ENCODE data around the gene MCF2L.

The MCF2L gene

GRCh38 chr13:113117911-113118260 is 148.9 kb downstream of the MCF2L start:
- H3K4me3 ChIP-seq (ENCODE audit: low read depth, low read length), result no peak overlapping the region
- TF ChIP-seq CTCF (IDR thresholded peaks at IDR 0.05; ENCODE audit: low read depth, low read length), result no peak
- no peak for DNase-seq (ENCODE audit: low read depth, low spot score)
- in situ Hi-C loops (cut with HindIII; ENCODE audit: low sequenced_read_pairs), result no loop called here

GRCh38 chr13:113118261-113119021 is 149.4 kb downstream of the MCF2L start:
- in situ Hi-C loops (cut with HindIII; ENCODE audit: low sequenced_read_pairs), result no loop called here
- TF ChIP-seq CTCF (IDR thresholded peaks at IDR 0.05; ENCODE audit: low read depth, low read length), result no peak
- no peak for DNase-seq (ENCODE audit: low read depth, low spot score)
- no peak overlapping the region for H3K4me3 ChIP-seq (ENCODE audit: low read depth, low read length)

- no peak overlapping the region for H3K4me3 ChIP-seq (ENCODE audit: low read depth, low read length)
- DNase-seq (ENCODE audit: low read depth, low spot score), result no peak
- TF ChIP-seq CTCF (IDR thresholded peaks at IDR 0.05; ENCODE audit: low read depth, low read length), result no peak
- in situ Hi-C loops (cut with HindIII; ENCODE audit: low sequenced_read_pairs), result no loop called here
Measured at GRCh38 chr13:113119166-113119821, 150.3 kb downstream of the MCF2L start.

- in situ Hi-C loops (cut with HindIII; ENCODE audit: low sequenced_read_pairs), result no loop called here
- TF ChIP-seq CTCF (IDR thresholded peaks at IDR 0.05; ENCODE audit: low read depth, low read length), result no peak
- no peak overlapping the region for H3K4me3 ChIP-seq (ENCODE audit: low read depth, low read length)
- DNase-seq (ENCODE audit: low read depth, low spot score), result no peak
Measured at GRCh38 chr13:113119822-113120189, 150.8 kb downstream of the MCF2L start.

- no peak overlapping the region for H3K4me3 ChIP-seq (ENCODE audit: low read depth, low read length)
- DNase-seq (ENCODE audit: low read depth, low spot score), result no peak
- no peak for TF ChIP-seq CTCF (IDR thresholded peaks at IDR 0.05; ENCODE audit: low read depth, low read length)
- in situ Hi-C loops (cut with HindIII; ENCODE audit: low sequenced_read_pairs), result no loop called here
Measured at GRCh38 chr13:113120300-113121182, 151.5 kb downstream of the MCF2L start.

GRCh38 chr13:113121183-113121927 is 152.3 kb downstream of the MCF2L start:
- no peak for DNase-seq (ENCODE audit: low read depth, low spot score)
- TF ChIP-seq CTCF (IDR thresholded peaks at IDR 0.05; ENCODE audit: low read depth, low read length), result no peak
- in situ Hi-C loops (cut with HindIII; ENCODE audit: low sequenced_read_pairs), result no loop called here
- H3K4me3 ChIP-seq (ENCODE audit: low read depth, low read length), result no peak overlapping the region

Measured in astrocyte of the spinal cord (primary cell).